HG03064 (cell line): ENCODE results near the gene JAG2.

Experiments
- ATAC-seq: cut with Tn5 transposase; IDR thresholded peaks from one replicate; pipeline ENCODE4 v1.9.1; 2021; ENCODE audit warnings: low read depth; ENCODE audit not compliant: unreplicated experiment

JAG2 gene

GRCh38 chr14:105142651-105143450 lies 25.7 kb downstream of the JAG2 start:
- no peak for ATAC-seq

DNA sequence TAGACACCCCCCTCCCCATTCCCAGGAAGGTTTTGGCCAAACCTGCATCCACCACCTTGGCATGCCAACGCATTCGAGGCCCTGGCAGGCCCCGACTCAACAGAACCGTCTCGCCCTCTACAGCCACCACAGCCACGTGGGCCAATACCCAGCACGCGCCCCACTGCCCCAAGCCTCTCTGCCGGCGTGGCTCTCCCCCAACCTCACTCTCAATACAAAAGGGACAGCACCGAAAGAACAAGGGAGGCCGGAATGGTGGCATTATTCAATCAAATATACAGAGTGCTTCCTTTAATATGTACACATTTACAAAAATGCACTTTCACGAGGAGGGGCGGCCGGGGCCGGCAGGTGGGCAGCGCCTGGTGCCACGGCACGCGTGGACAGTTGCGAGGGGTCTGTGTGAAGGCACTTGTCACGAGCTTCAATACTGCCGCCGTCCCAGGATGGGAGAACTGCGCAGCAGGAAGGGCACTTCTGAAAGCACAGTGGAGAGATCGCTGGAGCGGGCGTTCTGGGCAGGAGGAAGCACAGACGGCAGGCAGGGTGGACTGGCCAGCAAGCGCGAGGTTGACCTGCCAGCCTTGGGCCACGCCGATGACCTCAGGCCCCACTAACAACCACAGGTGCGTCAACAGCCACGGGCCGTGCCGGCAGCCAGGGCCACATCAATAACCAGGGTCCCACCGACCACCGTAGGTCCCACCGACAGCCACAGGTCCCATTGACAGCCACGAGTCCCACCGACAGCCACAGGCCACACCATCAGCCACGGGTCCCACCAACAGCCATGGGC lies 26.9 kb downstream of the JAG2 start:
- ATAC-seq, result no peak

GRCh38 chr14:105141026-105141425 lies 27.6 kb downstream of the JAG2 start:
- no peak for ATAC-seq

GRCh38 chr14:105140581-105140980 lies 28.0 kb downstream of the JAG2 start:
- ATAC-seq, result no peak

GRCh38 chr14:105139831-105140239 lies 28.7 kb downstream of the JAG2 start:
- ATAC-seq, result no peak

DNA sequence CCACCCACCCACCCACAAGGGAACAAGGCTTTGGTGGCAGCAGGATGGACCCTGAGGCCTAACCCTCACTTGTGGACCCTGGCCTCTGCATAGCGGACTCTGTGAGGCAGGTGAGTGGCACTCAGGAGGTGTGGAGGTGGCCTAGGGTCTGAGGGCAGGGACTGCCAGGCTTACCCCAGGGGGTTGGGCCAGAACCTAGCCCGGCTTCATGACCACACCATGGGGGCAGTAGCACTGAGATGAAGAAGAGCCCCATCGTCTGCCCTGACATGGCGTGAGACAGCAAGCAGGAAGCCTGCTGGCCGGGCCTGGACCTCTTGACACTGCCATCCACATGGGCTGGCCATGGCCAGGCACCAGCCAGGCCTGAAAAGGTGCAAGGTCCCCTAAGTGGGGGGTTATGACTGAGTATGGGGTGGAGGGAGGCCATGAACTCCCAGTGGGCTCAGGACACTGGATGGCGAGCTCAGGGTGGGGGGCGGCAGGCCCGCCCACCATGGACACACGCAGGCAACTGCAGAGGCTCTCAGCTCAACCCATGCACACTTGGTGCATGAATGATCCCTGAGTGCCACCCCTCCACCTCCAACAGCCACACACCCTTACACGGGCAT lies 29.3 kb downstream of the JAG2 start:
- ATAC-seq, result no peak

DNA sequence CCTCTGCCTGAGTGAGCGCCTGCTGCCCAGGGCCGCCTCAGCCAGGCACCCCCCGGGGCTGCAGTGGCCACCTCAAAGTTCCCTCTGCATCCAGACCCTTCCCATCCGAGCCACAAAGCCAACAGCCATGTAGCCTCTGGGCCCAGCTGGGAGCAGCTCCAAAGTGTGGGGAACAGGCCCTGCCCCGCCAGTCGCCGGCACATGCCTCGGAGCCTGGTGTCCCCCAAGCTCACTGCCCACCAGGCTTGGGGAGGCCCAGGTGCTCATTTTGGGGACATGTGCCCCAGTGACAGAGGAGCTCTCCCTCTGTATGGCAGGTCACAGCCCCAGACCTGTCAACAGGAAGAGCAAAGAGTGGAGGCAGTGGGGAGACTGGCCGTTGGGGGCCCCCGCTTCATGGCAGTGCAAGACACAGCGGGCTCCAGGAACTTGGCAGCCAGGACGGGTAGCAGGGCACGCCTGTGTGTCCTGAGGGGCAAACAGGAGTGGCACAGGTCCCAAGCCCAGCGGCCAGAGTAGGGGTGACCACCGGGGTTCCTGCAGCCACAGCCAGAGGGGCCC lies 29.9 kb downstream of the JAG2 start:
- ATAC-seq, result no peak

DNA sequence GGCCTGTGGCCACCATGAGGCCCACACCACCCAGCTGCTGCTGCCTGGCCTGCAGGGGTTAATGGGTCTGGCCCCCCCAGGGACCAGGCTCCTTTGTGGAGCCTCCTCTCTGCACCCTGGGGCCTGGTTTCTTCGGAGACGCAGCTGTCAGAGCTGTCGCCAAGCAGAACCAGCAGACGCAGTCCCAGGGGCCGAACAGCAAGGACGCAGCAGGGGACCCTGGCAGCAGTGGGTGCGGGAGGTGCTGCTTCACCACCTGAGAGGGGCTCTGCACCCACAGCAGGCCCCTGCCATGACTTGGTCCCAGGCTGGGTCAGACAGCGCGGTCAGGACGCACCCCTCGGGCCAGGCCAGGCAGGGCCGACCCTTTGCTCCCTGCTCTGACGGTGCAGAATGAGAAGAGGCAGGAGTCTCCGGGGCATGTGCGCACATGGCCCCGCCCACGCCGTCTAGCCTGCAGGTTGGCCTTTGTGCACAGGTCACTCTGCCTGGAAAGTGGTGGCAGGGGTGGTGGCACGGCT lies 30.5 kb downstream of the JAG2 start:
- no peak for ATAC-seq

- no peak for ATAC-seq
These were observed 31.0 kb downstream of the JAG2 start for GRCh38 chr14:105137481-105138020.

DNA sequence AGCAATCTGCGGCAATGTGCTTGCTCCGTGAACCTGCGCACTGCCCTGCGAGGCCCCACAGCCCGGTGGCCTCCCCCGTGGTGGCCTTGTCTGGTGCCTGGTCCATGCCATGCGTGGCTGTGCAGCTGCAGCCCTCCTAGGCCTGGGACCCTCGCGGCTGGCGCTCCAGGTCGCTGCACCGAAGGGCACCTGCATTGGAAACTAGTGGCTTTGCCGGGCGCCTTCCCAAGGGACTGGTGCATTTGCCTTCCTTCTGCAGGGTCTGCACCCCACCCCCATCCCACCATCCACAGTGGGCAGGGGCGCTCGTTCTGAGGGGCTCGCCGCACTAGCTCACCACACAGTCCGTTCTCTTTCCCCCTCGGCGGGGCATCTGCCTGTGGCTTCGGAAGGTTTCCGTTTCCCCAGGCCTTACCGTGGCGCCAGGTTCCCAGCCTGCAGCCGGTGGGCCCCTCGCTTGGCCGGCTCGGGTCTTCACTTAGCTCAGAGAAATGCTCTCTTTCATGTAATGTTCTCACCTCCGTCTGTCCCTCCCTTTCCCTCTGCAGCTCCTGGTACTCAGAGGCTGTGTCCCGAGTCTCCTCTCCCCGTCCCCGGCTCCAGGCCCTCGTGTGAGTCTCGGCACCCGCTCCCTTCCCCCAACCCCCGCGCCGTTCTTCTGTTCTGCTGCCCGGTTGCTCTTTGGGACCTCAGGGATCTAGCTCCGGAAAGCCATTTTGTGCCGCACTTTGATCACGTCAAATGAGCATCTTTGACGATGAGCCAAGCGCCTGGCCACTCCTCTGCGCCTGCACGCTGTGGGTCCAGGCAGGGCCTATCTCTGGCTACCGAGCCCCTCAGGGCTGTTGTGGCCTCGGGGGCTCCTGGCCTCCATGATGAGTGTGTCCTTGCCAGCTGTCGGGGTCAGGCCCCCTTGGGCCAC lies 31.9 kb downstream of the JAG2 start:
- no peak for ATAC-seq

- ATAC-seq, result no peak
These were observed 32.7 kb downstream of the JAG2 start for GRCh38 chr14:105135700-105136395.

DNA sequence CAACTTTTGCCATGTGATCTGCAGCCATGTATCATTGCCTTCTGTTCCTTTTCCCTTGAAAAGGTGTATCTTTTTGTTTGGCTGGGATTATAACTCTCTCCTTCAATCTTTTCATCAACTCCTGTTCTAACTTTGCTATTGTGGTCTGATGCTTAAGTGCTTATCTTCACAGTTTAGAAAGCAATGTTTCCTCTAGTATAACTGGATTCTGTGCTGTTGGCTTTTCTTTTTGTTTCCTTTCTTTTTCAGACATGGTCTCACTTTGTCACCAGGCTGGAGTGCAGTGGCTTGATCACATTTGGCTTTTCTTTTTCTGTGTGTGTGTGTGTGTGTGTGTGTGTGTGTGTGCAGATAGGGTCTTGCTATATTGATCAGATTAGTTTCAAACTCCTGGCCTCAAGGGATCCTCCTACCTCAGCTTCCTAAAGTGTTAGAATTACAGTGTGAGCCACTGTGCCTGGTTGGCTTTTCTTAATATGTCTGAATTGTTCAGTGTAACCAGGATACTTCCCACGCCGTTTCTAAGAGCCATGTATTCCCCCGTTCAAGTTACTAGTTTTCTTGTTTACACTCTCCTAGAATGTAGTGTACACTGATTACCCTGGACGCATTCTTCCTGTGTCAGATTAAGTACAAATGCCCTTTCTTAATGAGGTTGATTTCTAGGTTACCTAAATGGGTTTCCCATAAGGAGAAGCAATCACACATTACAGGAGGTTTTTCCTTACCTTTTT lies 35.5 kb downstream of the JAG2 start:
- ATAC-seq, result no peak

GRCh38 chr14:105131241-105131640 lies 37.3 kb downstream of the JAG2 start:
- ATAC-seq, result no peak

DNA sequence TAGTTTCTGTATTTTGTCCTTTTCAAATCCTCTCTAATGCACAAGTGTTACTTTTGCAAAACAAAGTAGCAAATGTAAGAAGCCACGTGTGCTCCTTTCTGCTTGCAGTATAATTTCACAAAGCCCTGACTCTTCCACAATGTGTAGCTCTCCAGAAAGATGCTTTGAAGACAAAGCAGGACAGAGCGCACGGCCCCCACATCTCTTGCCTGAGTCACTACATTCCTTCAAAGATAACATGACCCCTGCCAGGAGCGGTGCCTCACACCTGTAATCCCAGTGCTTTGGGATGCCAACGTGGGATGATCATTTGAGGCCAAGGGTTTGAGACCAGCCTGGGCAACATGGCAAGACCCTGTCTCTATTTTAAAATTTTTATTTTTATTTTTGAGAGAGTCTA lies 40.5 kb downstream of the JAG2 start:
- ATAC-seq, result no peak

DNA sequence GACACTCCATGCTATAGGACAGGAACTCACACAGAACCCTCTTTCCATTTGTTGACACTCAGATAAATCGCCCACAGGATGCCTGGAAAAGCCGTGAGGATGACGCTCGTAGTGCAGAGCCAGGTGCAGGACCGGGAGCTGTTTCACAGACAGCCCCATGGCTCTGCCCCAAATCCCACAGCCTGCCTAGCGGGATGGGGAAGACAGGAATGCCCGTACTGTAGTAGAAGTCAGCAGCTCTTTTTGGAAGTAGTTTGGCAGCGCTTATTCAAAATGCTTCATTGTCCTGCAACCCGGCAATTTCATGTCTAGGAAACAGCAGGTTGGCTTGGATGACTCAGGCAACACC lies 41.6 kb downstream of the JAG2 start:
- no peak for ATAC-seq

DNA sequence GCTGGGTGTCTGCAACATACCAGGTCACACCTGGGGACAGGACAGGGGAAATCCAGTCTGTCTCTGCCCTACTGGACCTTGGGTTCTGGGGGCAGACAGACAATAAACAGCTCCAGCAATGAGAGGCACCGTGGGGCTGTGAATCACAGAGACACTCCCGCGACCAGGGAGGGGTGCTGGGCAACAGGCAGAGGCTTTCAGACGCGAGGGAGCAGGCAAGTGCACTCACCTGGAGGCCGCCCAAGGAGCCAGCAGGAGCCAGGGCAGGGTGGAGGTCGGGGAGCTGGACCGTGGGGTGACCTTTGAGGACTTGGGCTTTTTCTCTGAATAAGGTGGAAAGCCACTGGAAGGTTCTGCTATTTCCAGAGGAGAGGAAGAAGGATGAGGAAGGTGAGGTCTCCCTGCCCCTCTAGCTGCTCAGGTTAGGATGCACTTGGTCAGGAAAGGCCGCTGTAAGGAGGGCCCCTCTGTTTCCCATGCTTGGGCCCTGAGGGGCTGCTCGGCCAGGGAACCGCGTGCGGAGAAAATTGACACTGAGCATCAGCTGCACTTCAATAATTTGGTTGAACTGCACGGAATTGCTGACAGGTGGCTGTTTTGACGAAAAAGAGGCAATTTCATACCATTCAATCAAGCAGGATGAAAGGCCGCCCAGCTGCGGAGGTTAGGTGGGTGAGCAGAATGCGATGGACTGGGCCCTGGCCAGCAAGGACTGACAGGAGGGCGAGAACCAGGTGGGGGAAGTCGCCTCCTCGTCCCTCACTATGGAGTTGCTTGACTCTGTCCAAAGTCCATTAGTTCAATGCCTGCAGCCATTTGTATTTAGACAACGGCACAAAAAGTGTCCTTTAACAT lies 42.2 kb downstream of the JAG2 start:
- ATAC-seq, result no peak

- ATAC-seq, result no peak
These were observed 43.8 kb downstream of the JAG2 start for GRCh38 chr14:105124823-105125222.
